ENCODE data around the gene SRRM1. TPM values are rescaled to one million over a fixed set of nuclear protein-coding genes. Genes with fewer than 3 reads are reported as not detected.

Gene SRRM1
- total and polyA plus RNA-seq, 9 of the 15 experiments (the other 6 are each of a cell fraction or from before 2014, with no cell fraction given) = 54.5 to 268 (median 115) TPM

- POLR2A ChIA-PET = interaction anchor here (0.6 to 1.6 kb wide), 6 partner anchors 10 to 256 kb away, joined by 3 to 6 read pairs (median 3); no protein-coding TSS in a partner anchor
- TF ChIP-seq TSHZ1 (CRISPR knock-in tag; IDR thresholded peaks at IDR 0.05) = no peak
- TF ChIP-seq ETV1 (tag; conservative IDR thresholded peaks at IDR 0.05; ENCODE audit: low read depth) = no peak
- no peak for TF ChIP-seq ZKSCAN8 (CRISPR knock-in tag; IDR thresholded peaks at IDR 0.05)
- TF ChIP-seq ZNF316 (IDR thresholded peaks at IDR 0.05) = no peak
- no peak for TF ChIP-seq RHOXF2B (CRISPR knock-in tag; conservative IDR thresholded peaks at IDR 0.05)
- no peak for TF ChIP-seq RNF2 (IDR thresholded peaks at IDR 0.05)
- TF ChIP-seq JUN (IDR thresholded peaks at IDR 0.05; ENCODE audit: borderline replicate concordance, low read depth, low read length) = no peak
- TF ChIP-seq JUN (CRISPR knock-in tag; IDR thresholded peaks at IDR 0.05; ENCODE audit: borderline replicate concordance) = no peak
- TF ChIP-seq NONO (IDR thresholded peaks at IDR 0.05; ENCODE audit: low read depth in 2 of 2, low read length in 1 of 2) = no peak
- TF ChIP-seq CTCF (IDR thresholded peaks at IDR 0.05 in 2 of 3, conservative IDR thresholded peaks at IDR 0.05 in 1 of 3; ENCODE audit: insufficient read depth in 2 of 3, low read depth in 1 of 3, low read length in 3 of 3) = no peak
- TF ChIP-seq FOSL1 (tag; conservative IDR thresholded peaks at IDR 0.05) = no peak
- TF ChIP-seq NFE2L1 (tag; IDR thresholded peaks at IDR 0.05; ENCODE audit: borderline replicate concordance, low read depth) = no peak
- no peak for TF ChIP-seq ATF7 (IDR thresholded peaks at IDR 0.05)
- TF ChIP-seq, protein P1, sequence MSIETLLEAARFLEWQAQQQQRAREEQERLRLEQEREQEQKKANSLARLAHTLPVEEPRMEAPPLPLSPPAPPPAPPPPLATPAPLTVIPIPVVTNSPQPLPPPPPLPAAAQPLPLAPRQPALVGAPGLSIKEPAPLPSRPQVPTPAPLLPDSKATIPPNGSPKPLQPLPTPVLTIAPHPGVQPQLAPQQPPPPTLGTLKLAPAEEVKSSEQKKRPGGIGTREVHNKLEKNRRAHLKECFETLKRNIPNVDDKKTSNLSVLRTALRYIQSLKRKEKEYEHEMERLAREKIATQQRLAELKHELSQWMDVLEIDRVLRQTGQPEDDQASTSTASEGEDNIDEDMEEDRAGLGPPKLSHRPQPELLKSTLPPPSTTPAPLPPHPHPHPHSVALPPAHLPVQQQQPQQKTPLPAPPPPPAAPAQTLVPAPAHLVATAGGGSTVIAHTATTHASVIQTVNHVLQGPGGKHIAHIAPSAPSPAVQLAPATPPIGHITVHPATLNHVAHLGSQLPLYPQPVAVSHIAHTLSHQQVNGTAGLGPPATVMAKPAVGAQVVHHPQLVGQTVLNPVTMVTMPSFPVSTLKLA (conservative IDR thresholded peaks at IDR 0.05) = no peak
- TF ChIP-seq ZNF589 (CRISPR knock-in tag; IDR thresholded peaks at IDR 0.05; ENCODE audit: low read depth) = no peak
- no peak for TF ChIP-seq ZNF707 (CRISPR knock-in tag; conservative IDR thresholded peaks at IDR 0.05)
- no peak for TF ChIP-seq NFRKB (IDR thresholded peaks at IDR 0.05; ENCODE audit: low read depth)
- TF ChIP-seq PTBP1 (IDR thresholded peaks at IDR 0.05; ENCODE audit: low read depth, low read length) = no peak
These were observed 22.0 kb upstream of the SRRM1 start for GRCh38 chr1:24621121-24621520.

More at GRCh38 chr1:24621121-24621520, 22.0 kb upstream of the SRRM1 start:
- H4K20me1 ChIP-seq (replicated peaks; ENCODE audit: control insufficient read depth, insufficient read depth, low read length) = no peaks in the 10 kb centered on the region
- H3K9ac ChIP-seq (ENCODE audit: insufficient read depth in 1 of 2, low read depth in 2 of 2, low read length in 2 of 2) = no peak overlapping the region
- no peaks in the 10 kb centered on the region for H3K36me3 ChIP-seq (ENCODE audit: control insufficient read depth, insufficient read depth, low read length)
- no peaks in the 10 kb centered on the region for H3K4me1 ChIP-seq (replicated peaks in 1 of 2; ENCODE audit: control insufficient read depth in 2 of 2, insufficient read depth in 2 of 2, low read length in 2 of 2)
- no peaks in the 10 kb centered on the region for H3K9me3 ChIP-seq (replicated peaks; ENCODE audit: control insufficient read depth, insufficient read depth, low read depth, low read length)
- H2AFZ ChIP-seq (ENCODE audit: low read depth, low read length) = no peak overlapping the region
- ATAC-seq = no peak
- no peak overlapping the region for H3K27ac ChIP-seq (ENCODE audit: extremely low read depth, low read depth, low read length)
- WGBS (ENCODE audit: insufficient coverage, low coverage, missing lambda C conversion rate) = 9% methylated on average over 5 of the region's 5 CpGs
- FAIRE-seq = no peak
- no peaks in the 10 kb centered on the region for H3K79me2 ChIP-seq (ENCODE audit: control insufficient read depth, insufficient read depth, low read length)
- CTCF ChIA-PET (ENCODE audit: low intra/inter-chr PET ratio) = no interaction called here
- in situ Hi-C loops (cut with MboI) = no loop called here
- H3K4me2 ChIP-seq (ENCODE audit: insufficient read depth, low read length) = no peak overlapping the region
- no peaks in the 10 kb centered on the region for H3K9me1 ChIP-seq (ENCODE audit: control insufficient read depth, insufficient read depth, low read length)
- BruUV-seq (replicated peaks) = no TSS peak
- no peak overlapping the region for H3K4me3 ChIP-seq
- intact Hi-C loops (cut with micrococcal nuclease) = no loop called here
- H3K27me3 ChIP-seq (ENCODE audit: control insufficient read depth in 2 of 2, insufficient read depth in 2 of 2, low read length in 2 of 2) = peaks cover 35 to 61% of the 10 kb centered on the region in 2 experiments
- no peak for DNase-seq (ENCODE audit: extremely low read depth in 1 of 4, low spot score in 3 of 4)
